ENCODE results near the gene SLC66A2. TPM values are rescaled to one million over a fixed set of nuclear protein-coding genes. Genes with fewer than 3 reads are reported as not detected.

The SLC66A2 gene
- total RNA-seq, 1 experiment from 2014 or later: 52.8 TPM

- H3K9me3 ChIP-seq (ENCODE audit: low read length): no peaks in the 10 kb centered on the region
- no peaks in the 10 kb centered on the region for H4K20me1 ChIP-seq (ENCODE audit: low read length)
- no peaks in the 10 kb centered on the region for H3K79me2 ChIP-seq (ENCODE audit: low read length)
- ATAC-seq: no peak
- no peak overlapping the region for H3K4me2 ChIP-seq (ENCODE audit: low read length)
- POLR2A ChIA-PET (ENCODE audit: unreplicated experiment): no interaction called here
- no peaks in the 10 kb centered on the region; the same call in none of the 2 replicates for H3K36me3 ChIP-seq (ENCODE audit: low read depth, low read length)
- no peaks in the 10 kb centered on the region for H3K27me3 ChIP-seq (ENCODE audit: low read length)
- H3K4me1 ChIP-seq (ENCODE audit: insufficient read depth, low read length): no peaks in the 10 kb centered on the region
- no peaks in the 10 kb centered on the region for H3K9me2 ChIP-seq (replicated peaks; ENCODE audit: low read length)
- no peak overlapping the region for H3K9ac ChIP-seq (ENCODE audit: low read length)
- no peak overlapping the region for H2AFZ ChIP-seq (ENCODE audit: low read length)
- CTCF ChIA-PET: no interaction called here
- intact Hi-C loops (cut with micrococcal nuclease): no loop called here
- no peak overlapping the region for H3K27ac ChIP-seq (ENCODE audit: low read length)
- BruUV-seq (replicated peaks): no TSS peak
- TF ChIP-seq EZH2 (IDR thresholded peaks at IDR 0.05; ENCODE audit: low read length, unreplicated experiment) (no peak), CTCF (conservative IDR thresholded peaks at IDR 0.05; ENCODE audit: low read depth, low read length) (no peak), EZH2phosphoT487 (IDR thresholded peaks at IDR 0.05; ENCODE audit: borderline replicate concordance, low read length) (no peak)
- DNase-seq: no peak
- H3K4me3 ChIP-seq (ENCODE audit: low read length): no peak overlapping the region
- no peaks in the 10 kb centered on the region for H3F3A ChIP-seq (ENCODE audit: low read length, unreplicated experiment)
Measured at GRCh38 chr18:79912994-79913831, 38.2 kb downstream of the SLC66A2 start.

GRCh38 chr18:79912409-79912991, 39.0 kb downstream of the SLC66A2 start:
- Histone ChIP-seq H3K9ac (ENCODE audit: low read length) (no peak overlapping the region), H3K9me2 (replicated peaks; ENCODE audit: low read length) (no peaks in the 10 kb centered on the region), H3K79me2 (ENCODE audit: low read length) (no peaks in the 10 kb centered on the region), H3K4me1 (ENCODE audit: insufficient read depth, low read length) (no peaks in the 10 kb centered on the region), H3K4me2 (ENCODE audit: low read length) (no peak overlapping the region), H3K36me3 (ENCODE audit: low read depth, low read length) (no peaks in the 10 kb centered on the region; the same call in none of the 2 replicates), H3F3A (ENCODE audit: low read length, unreplicated experiment) (no peaks in the 10 kb centered on the region), H3K9me3 (ENCODE audit: low read length) (no peaks in the 10 kb centered on the region), H3K4me3 (ENCODE audit: low read length) (no peak overlapping the region), H4K20me1 (ENCODE audit: low read length) (no peaks in the 10 kb centered on the region), H2AFZ (ENCODE audit: low read length) (no peak overlapping the region), H3K27me3 (ENCODE audit: low read length) (no peaks in the 10 kb centered on the region), H3K27ac (ENCODE audit: low read length) (no peak overlapping the region)
- intact Hi-C loops (cut with micrococcal nuclease): no loop called here
- DNase-seq (no peak), ATAC-seq (no peak)
- TF ChIP-seq EZH2phosphoT487 (IDR thresholded peaks at IDR 0.05; ENCODE audit: borderline replicate concordance, low read length) (no peak), EZH2 (IDR thresholded peaks at IDR 0.05; ENCODE audit: low read length, unreplicated experiment) (no peak), CTCF (conservative IDR thresholded peaks at IDR 0.05; ENCODE audit: low read depth, low read length) (no peak)
- POLR2A ChIA-PET (ENCODE audit: unreplicated experiment): no interaction called here
- CTCF ChIA-PET: no interaction called here
- no TSS peak for BruUV-seq (replicated peaks)
